MCF 10A (cell line): ENCODE data around the gene DNAJB5. TPM values are rescaled to one million over a fixed set of nuclear protein-coding genes. Genes with fewer than 3 reads are reported as not detected.

ENCODE experiments used
- BruUV-seq: library from RNA; stranded (reverse); fragments of 400-500 nt; replicated peaks from 2 replicates; lab custom pipeline; 2021; lab: Mats Ljungman, UMichigan
- CTCF ChIA-PET: fragments of 300-600 bp; sonication (Branson Sonifier 250); formaldehyde crosslinking; extraction: SDS; loops from one replicate; lab custom pipeline; 2021; ENCODE audit warnings: antibody characterized with exemption, inconsistent platforms; lab: Yijun Ruan, JAX
- POLR2A ChIA-PET: fragments of 300-600, 350-650 bp; sonication (Branson Sonifier 250); formaldehyde crosslinking; extraction: SDS; loops from one replicate; lab custom pipeline; 2020; ENCODE audit warnings: antibody characterized with exemption, inconsistent platforms; lab: Yijun Ruan, JAX
- DNase-seq: peaks from one replicate; pipeline ENCODE4 v3.0.0-alpha.2; 2018; ENCODE audit not compliant: unreplicated experiment
- H3K27ac Mint-ChIP-seq: one replicate; pipeline ENCODE4 v1.8.0; 2022; ENCODE audit warnings: mild to moderate bottlenecking, low read depth, mixed read lengths; ENCODE audit not compliant: unreplicated experiment
- H3K27me3 Mint-ChIP-seq: one replicate; pipeline ENCODE4 v1.8.0; 2022; ENCODE audit warnings: mixed read lengths; ENCODE audit not compliant: insufficient read depth, unreplicated experiment
- H3K36me3 Mint-ChIP-seq: one replicate; pipeline ENCODE4 v1.8.0; 2022; ENCODE audit warnings: mild to moderate bottlenecking, moderate library complexity, mixed read lengths; ENCODE audit not compliant: insufficient read depth, unreplicated experiment
- H3K4me1 Mint-ChIP-seq: one replicate; pipeline ENCODE4 v1.8.0; 2022; ENCODE audit warnings: mixed read lengths; ENCODE audit not compliant: insufficient read depth, unreplicated experiment
- H3K4me3 Mint-ChIP-seq: one replicate; pipeline ENCODE4 v1.8.0; 2022; ENCODE audit warnings: mild to moderate bottlenecking, moderate library complexity, mixed read lengths; ENCODE audit not compliant: unreplicated experiment
- H3K9me3 Mint-ChIP-seq: one replicate; pipeline ENCODE4 v1.8.0; 2022; ENCODE audit warnings: mixed read lengths; ENCODE audit not compliant: unreplicated experiment
- intact Hi-C: fragments of 100-400 bp; cut with micrococcal nuclease; formaldehyde crosslinking; loops from 2 replicates; pipeline ENCODE4 v1.14.1; 2022
- total RNA-seq: library from RNA; stranded (reverse); gene quantifications from 2 replicates; pipeline ENCODE4 v1.2.3, GENCODE V29; 2022
- TF ChIP-seq, protein P1 (sequence below): fragments of 200-600 bp; IDR thresholded peaks from one replicate; pipeline ENCODE4 v1.8.0; 2022; ENCODE audit warnings: antibody characterized with exemption, mild to moderate bottlenecking; ENCODE audit not compliant: unreplicated experiment

The DNAJB5 gene
- total RNA-seq, 1 experiment from 2014 or later = 2.2 TPM

DNA sequence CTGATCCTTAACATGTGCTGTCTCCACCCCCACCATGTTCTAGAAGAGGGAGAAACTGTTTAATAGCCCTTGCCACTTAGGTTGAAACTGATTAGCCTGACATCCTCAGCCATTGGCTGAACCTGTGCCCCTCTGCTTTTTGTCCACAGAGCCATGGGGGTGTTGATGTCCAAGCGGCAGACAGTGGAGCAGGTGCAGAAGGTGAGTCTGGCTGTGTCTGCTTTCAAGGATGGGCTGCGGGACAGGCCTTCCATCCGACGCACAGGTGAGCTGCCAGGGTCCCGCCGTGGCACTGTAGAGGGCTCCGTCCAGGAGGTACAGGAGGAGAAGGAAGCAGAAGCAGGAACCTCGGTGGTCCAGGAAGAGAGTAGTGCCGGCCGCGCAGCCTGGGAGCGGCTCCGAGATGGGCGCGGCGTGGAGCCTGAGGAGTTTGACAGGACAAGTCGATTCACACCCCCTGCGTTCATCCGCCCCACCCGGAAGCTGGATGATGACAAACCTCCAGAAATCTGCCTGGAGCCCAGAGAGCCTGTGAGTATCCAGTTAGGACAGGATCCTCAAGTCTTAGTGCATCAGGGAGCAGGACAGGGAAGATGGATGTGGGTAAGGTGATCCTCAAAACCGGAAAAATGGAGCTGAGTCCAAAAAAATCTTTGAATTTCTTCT, 18.3 kb upstream of the DNAJB5 start:
- CTCF ChIA-PET = interaction anchor here (0.6 to 1.5 kb wide), 3 partner anchors 14 to 69 kb away, joined by 3 to 4 read pairs (median 4); no protein-coding TSS in a partner anchor
- no peaks in the 10 kb centered on the region for H3K36me3 Mint-ChIP-seq
- H3K4me3 Mint-ChIP-seq = no peak overlapping the region
- BruUV-seq = no TSS peak
- H3K9me3 Mint-ChIP-seq = no peaks in the 10 kb centered on the region
- DNase-seq = no peak
- H3K27ac Mint-ChIP-seq = no peak overlapping the region
- TF ChIP-seq, protein P1, sequence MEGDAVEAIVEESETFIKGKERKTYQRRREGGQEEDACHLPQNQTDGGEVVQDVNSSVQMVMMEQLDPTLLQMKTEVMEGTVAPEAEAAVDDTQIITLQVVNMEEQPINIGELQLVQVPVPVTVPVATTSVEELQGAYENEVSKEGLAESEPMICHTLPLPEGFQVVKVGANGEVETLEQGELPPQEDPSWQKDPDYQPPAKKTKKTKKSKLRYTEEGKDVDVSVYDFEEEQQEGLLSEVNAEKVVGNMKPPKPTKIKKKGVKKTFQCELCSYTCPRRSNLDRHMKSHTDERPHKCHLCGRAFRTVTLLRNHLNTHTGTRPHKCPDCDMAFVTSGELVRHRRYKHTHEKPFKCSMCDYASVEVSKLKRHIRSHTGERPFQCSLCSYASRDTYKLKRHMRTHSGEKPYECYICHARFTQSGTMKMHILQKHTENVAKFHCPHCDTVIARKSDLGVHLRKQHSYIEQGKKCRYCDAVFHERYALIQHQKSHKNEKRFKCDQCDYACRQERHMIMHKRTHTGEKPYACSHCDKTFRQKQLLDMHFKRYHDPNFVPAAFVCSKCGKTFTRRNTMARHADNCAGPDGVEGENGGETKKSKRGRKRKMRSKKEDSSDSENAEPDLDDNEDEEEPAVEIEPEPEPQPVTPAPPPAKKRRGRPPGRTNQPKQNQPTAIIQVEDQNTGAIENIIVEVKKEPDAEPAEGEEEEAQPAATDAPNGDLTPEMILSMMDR = no peak
- H3K27me3 Mint-ChIP-seq = peaks cover 69% of the 10 kb centered on the region
- H3K4me1 Mint-ChIP-seq = no peaks in the 10 kb centered on the region
- POLR2A ChIA-PET = interaction anchor here (0.6 to 1.3 kb wide), 3 partner anchors 9 to 23 kb away, joined by 3 to 6 read pairs (median 4); no protein-coding TSS in a partner anchor
- intact Hi-C loops = no loop called here

DNA sequence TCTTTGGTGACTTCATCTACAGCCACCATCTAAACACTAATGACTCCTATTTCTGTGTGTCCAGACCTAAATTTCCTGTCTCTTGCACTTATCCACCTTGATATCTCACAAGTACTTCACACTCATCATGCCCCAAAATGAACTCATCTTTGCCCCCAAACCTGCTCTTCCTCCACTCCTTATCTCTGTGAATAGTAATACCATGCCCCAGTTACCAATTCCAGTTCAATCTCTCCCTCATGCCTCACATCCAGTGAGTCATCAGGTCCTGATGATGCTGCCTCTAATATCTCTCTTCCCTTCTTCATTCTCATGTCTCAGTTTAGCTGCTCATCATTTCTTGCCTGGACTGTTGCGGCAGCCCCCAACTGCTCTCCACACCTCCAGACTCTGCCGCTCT, 14.9 kb upstream of the DNAJB5 start:
- ChIA-PET POLR2A (no interaction called here), CTCF (no interaction called here)
- TF ChIP-seq, protein P1 = no peak
- peaks cover 53% of the 10 kb centered on the region for H3K27me3 Mint-ChIP-seq
- DNase-seq = no peak
- intact Hi-C loops = no loop called here
- H3K4me3 Mint-ChIP-seq = no peak overlapping the region
- H3K4me1 Mint-ChIP-seq = no peaks in the 10 kb centered on the region
- no peaks in the 10 kb centered on the region for H3K9me3 Mint-ChIP-seq
- H3K27ac Mint-ChIP-seq = no peak overlapping the region
- BruUV-seq = no TSS peak
- H3K36me3 Mint-ChIP-seq = no peaks in the 10 kb centered on the region

DNA sequence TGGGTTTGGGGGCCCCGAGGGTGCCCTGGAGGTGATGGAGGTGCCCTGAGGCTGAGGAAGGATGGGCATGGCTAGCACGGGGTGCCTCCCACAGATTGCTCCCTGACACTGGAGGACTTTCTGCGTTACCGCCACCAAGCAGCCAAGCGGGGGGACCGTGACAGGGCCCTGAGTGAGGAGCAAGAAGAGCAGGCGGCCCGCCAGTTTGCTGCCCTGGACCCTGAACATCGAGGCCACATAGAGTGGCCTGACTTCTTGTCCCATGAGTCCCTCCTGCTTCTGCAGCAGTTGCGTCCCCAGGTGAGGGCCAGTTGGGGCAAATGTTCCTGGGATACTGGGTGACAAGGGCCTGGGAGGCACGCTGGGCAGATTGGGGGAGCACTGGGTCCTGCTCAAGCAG, 13.1 kb upstream of the DNAJB5 start:
- intact Hi-C loops = no loop called here
- no TSS peak for BruUV-seq
- Mint-ChIP-seq H3K4me3 (no peak overlapping the region), H3K27me3 (peaks cover 47% of the 10 kb centered on the region), H3K9me3 (no peaks in the 10 kb centered on the region), H3K27ac (no peak overlapping the region), H3K36me3 (no peaks in the 10 kb centered on the region), H3K4me1 (no peaks in the 10 kb centered on the region)
- ChIA-PET CTCF (no interaction called here), POLR2A (no interaction called here)
- TF ChIP-seq, protein P1 = no peak
- no peak for DNase-seq

DNA sequence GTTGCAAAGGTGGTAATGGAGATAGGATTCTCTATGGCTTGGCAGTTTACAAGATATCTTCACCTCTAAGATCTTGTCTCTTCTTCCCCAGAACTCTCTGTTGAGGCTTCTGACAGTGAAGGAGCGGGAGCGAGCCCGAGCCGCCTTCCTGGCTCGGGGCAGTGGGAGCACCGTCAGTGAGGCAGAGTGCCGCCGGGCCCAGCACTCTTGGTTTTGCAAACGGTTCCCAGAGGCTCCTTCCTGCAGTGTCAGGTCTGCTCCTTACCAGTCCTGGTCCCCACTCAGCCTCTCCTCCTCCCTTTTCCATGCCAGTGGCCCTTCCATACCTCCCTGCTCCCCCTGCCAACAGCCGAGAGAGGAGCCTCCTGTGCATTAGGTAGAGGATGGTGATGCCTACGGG, 12.6 kb upstream of the DNAJB5 start:
- no peak for DNase-seq
- Mint-ChIP-seq H3K27ac (no peak overlapping the region), H3K4me1 (no peaks in the 10 kb centered on the region), H3K4me3 (no peak overlapping the region), H3K36me3 (no peaks in the 10 kb centered on the region), H3K27me3 (peaks cover 47% of the 10 kb centered on the region), H3K9me3 (no peaks in the 10 kb centered on the region)
- intact Hi-C loops = no loop called here
- ChIA-PET CTCF (interaction anchor here (0.6 kb wide), 1 partner anchor 20 kb away, joined by 3 read pairs; no protein-coding TSS in a partner anchor), POLR2A (no interaction called here)
- no TSS peak for BruUV-seq
- TF ChIP-seq, protein P1 = no peak
